DOHH2 (cell line): Measurements from ENCODE around the gene OCA2.

Experiments used
- H3F3A ChIP-seq: fragments of 200-600 bp; sonication (generic), shearing (Covaris generic); 2 replicates; pipeline ENCODE4 v1.6.0; 2016; ENCODE audit warnings: antibody characterized with exemption, mild to moderate bottlenecking; ENCODE audit not compliant: control insufficient read depth, insufficient read depth
- H3K27ac ChIP-seq: fragments of 200-600 bp; sonication (generic); 2 replicates; pipeline ENCODE4 v1.5.1; 2014; ENCODE audit warnings: low read depth, mild to moderate bottlenecking, low read length, moderate library complexity
- H3K27me3 ChIP-seq: fragments of 200-600 bp; sonication (generic); 2 replicates; pipeline ENCODE4 v1.6.1; 2014; ENCODE audit warnings: mild to moderate bottlenecking, low read length, mixed read lengths; ENCODE audit not compliant: control insufficient read depth
- H3K36me3 ChIP-seq: fragments of 200-600 bp; sonication (generic); 2 replicates; pipeline ENCODE4 v1.6.1; 2014; ENCODE audit warnings: mild to moderate bottlenecking, low read length, moderate library complexity, mixed read lengths; ENCODE audit not compliant: control insufficient read depth
- H3K4me1 ChIP-seq: fragments of 200-600 bp; sonication (generic); 2 replicates; pipeline ENCODE4 v1.6.1; 2014; ENCODE audit warnings: mild to moderate bottlenecking, low read length, mixed read lengths; ENCODE audit not compliant: control insufficient read depth
- H3K4me2 ChIP-seq: fragments of 200-600 bp; sonication (generic); 2 replicates; pipeline ENCODE4 v1.6.0; 2014; ENCODE audit warnings: mild to moderate bottlenecking, low read length, moderate library complexity
- H3K4me3 ChIP-seq: fragments of 200-600 bp; sonication (generic); 2 replicates; pipeline ENCODE4 v1.5.1; 2014; ENCODE audit warnings: mild to moderate bottlenecking, low read length, mixed read lengths
- H3K79me2 ChIP-seq: fragments of 200-600 bp; sonication (generic); 2 replicates; pipeline ENCODE4 v1.6.1; 2014; ENCODE audit warnings: mild to moderate bottlenecking, low read length, mixed read lengths; ENCODE audit not compliant: control insufficient read depth
- H3K9me2 ChIP-seq: fragments of 200-600 bp; sonication (generic); replicated peaks from 2 replicates; pipeline ENCODE4 v1.6.1; 2014; ENCODE audit warnings: mild to moderate bottlenecking, low read length, mixed read lengths; ENCODE audit not compliant: control insufficient read depth
- H3K9me3 ChIP-seq: fragments of 200-600 bp; sonication (generic); 2 replicates; pipeline ENCODE4 v1.6.1; 2014; ENCODE audit warnings: antibody characterized with exemption, low read length, mixed read lengths; ENCODE audit not compliant: control insufficient read depth, insufficient read depth
- H4K20me1 ChIP-seq: fragments of 200-600 bp; sonication (generic); 2 replicates; pipeline ENCODE4 v1.6.0; 2014; ENCODE audit warnings: low read depth, mild to moderate bottlenecking, antibody characterized with exemption, low read length, moderate library complexity; ENCODE audit not compliant: control insufficient read depth, insufficient read depth
- EZH2phosphoT487 ChIP-seq: fragments of 200-600 bp; sonication (generic); IDR thresholded peaks from 2 replicates; pipeline ENCODE4 v1.6.1; 2017; ENCODE audit warnings: borderline replicate concordance, mild to moderate bottlenecking, antibody characterized with exemption, low read length, moderate library complexity, mixed read lengths
- TF ChIP-seq, protein P1 (sequence below): fragments of 200-600 bp; sonication (generic); IDR thresholded peaks from one replicate; pipeline ENCODE4 v1.5.1; 2014; ENCODE audit warnings: antibody characterized with exemption, mild to moderate bottlenecking, low read depth, low read length; ENCODE audit not compliant: poor library complexity, severe bottlenecking

The OCA2 gene

DNA sequence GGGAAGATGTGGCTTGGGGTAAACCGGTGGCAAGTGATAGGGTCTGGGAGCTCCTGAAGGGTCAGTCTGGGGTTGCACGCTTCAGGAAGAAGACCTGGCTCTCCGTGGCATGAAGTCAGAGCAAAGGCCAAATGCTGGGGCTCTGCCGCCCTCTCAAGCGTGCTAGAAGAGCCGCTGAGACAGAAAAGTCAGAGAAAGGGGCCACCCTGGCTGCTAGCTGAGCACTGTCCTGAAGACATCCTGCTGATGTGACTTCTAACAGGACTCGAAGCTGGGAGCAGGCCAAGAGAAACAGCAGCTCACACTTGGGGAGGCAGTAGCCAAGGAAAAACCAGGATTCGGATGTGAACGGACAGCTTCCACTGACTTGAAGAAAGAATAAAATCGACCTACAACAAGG lies 270.4 kb downstream of the OCA2 start:
- peaks cover 15% of the 10 kb centered on the region; the same call in 1 of the 2 replicates for H3K9me3 ChIP-seq
- TF ChIP-seq, protein P1, sequence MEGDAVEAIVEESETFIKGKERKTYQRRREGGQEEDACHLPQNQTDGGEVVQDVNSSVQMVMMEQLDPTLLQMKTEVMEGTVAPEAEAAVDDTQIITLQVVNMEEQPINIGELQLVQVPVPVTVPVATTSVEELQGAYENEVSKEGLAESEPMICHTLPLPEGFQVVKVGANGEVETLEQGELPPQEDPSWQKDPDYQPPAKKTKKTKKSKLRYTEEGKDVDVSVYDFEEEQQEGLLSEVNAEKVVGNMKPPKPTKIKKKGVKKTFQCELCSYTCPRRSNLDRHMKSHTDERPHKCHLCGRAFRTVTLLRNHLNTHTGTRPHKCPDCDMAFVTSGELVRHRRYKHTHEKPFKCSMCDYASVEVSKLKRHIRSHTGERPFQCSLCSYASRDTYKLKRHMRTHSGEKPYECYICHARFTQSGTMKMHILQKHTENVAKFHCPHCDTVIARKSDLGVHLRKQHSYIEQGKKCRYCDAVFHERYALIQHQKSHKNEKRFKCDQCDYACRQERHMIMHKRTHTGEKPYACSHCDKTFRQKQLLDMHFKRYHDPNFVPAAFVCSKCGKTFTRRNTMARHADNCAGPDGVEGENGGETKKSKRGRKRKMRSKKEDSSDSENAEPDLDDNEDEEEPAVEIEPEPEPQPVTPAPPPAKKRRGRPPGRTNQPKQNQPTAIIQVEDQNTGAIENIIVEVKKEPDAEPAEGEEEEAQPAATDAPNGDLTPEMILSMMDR, result no peak
- TF ChIP-seq EZH2phosphoT487, result no peak
- H3K27ac ChIP-seq, result no peak overlapping the region
- H3K36me3 ChIP-seq, result no peaks in the 10 kb centered on the region
- H3K4me2 ChIP-seq, result no peak overlapping the region
- no peaks in the 10 kb centered on the region for H3K9me2 ChIP-seq
- no peaks in the 10 kb centered on the region for H3K4me1 ChIP-seq
- no peaks in the 10 kb centered on the region for H3F3A ChIP-seq
- H3K4me3 ChIP-seq, result no peak overlapping the region
- no peaks in the 10 kb centered on the region for H4K20me1 ChIP-seq
- H3K79me2 ChIP-seq, result no peaks in the 10 kb centered on the region
- H3K27me3 ChIP-seq, result no peaks in the 10 kb centered on the region

DNA sequence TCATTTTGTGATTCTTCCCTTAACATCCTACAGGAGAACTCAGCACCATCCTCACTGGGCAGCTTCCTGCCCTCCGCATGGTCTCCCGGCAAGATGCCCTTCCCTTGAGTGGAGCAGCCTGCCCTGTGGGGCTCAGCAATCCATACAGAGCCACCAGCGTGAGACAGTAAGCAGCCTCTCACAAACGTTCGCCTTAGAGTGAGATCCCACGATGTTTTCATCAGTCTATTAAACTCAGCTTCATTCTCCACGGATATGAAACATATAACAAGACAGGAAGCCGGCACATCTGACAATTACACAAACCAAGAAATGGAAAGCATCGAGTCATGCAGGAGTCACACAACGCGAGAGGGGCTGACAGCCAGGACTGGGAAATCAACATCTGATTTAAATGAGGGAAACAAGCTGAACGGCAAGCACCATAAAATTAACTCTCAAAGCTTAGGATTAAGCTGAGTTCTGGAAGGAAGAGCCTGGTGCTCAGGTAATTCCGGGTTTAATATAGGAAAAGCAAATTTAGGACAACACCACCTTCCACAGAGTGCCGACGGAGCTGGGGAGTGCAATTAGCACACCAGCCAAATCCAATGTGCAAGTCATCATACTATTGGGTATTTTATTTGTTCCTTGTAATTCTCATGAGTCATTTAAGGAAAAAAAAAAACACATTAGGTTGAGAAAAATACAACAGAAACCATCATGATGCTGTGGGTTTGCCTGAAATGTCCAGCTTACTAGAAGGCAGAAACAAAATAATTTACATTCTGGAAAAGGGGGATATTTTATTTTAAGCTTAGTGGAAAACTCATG lies 272.0 kb downstream of the OCA2 start:
- no peaks in the 10 kb centered on the region for H3F3A ChIP-seq
- H3K4me1 ChIP-seq, result no peaks in the 10 kb centered on the region
- H3K27me3 ChIP-seq, result no peaks in the 10 kb centered on the region
- no peaks in the 10 kb centered on the region for H3K36me3 ChIP-seq
- TF ChIP-seq, protein P1, result no peak
- no peak for TF ChIP-seq EZH2phosphoT487
- H3K27ac ChIP-seq, result no peak overlapping the region
- H3K4me3 ChIP-seq, result no peak overlapping the region
- no peaks in the 10 kb centered on the region for H3K9me2 ChIP-seq
- no peak overlapping the region for H3K4me2 ChIP-seq
- H4K20me1 ChIP-seq, result no peaks in the 10 kb centered on the region
- no peaks in the 10 kb centered on the region for H3K79me2 ChIP-seq
- peaks cover 11% of the 10 kb centered on the region; the same call in 1 of the 2 replicates for H3K9me3 ChIP-seq

DNA sequence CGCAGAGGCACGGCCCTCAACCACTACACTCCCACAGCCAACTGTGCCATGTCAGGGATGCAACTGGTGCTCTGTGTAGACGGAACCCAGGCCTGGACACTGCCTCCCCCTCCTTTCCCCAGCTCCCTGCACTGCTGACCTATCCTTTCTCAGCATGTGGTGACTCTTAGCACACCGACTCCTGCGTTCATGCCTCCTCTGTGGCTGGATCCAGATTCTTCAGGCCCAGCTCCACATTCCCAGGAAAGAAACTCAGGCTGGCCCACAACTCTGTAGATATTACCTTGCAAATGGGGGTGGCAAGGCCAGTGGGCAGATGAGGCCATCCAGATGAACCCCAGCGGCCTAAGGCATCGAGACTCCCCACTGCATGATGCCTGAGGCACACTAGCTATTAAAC lies 272.7 kb downstream of the OCA2 start:
- H3K4me1 ChIP-seq, result no peaks in the 10 kb centered on the region
- no peaks in the 10 kb centered on the region for H4K20me1 ChIP-seq
- no peaks in the 10 kb centered on the region for H3K36me3 ChIP-seq
- no peaks in the 10 kb centered on the region for H3K27me3 ChIP-seq
- no peaks in the 10 kb centered on the region for H3F3A ChIP-seq
- no peak overlapping the region for H3K4me3 ChIP-seq
- peaks cover 7% of the 10 kb centered on the region; the same call in 1 of the 2 replicates for H3K9me3 ChIP-seq
- no peak overlapping the region for H3K27ac ChIP-seq
- H3K79me2 ChIP-seq, result no peaks in the 10 kb centered on the region
- TF ChIP-seq, protein P1, result no peak
- no peak for TF ChIP-seq EZH2phosphoT487
- no peaks in the 10 kb centered on the region for H3K9me2 ChIP-seq
- H3K4me2 ChIP-seq, result no peak overlapping the region
